IPS DF 6.9 (cell line): Measurements from ENCODE around the gene CXCL6.

Experiments used
- DNase-seq: peaks from one replicate; pipeline ENCODE4 v3.0.0-alpha.2; 2013; ENCODE audit warnings: low read depth, low spot score
- H3K27ac ChIP-seq: one replicate; pipeline ENCODE4 v1.5.1; 2013; ENCODE audit warnings: low read length, control low read depth
- H3K27me3 ChIP-seq: 2 replicates; pipeline ENCODE4 v1.6.1; 2013; ENCODE audit warnings: mild to moderate bottlenecking, low read length; ENCODE audit not compliant: control insufficient read depth, insufficient read depth
- H3K36me3 ChIP-seq: 2 replicates; pipeline ENCODE4 v1.6.1; 2013; ENCODE audit warnings: low read length; ENCODE audit not compliant: control insufficient read depth, insufficient read depth
- H3K4me1 ChIP-seq: 2 replicates; pipeline ENCODE4 v1.6.1; 2013; ENCODE audit warnings: low read length; ENCODE audit not compliant: control insufficient read depth, insufficient read depth
- H3K4me3 ChIP-seq: 2 replicates; pipeline ENCODE4 v1.5.1; 2013; ENCODE audit warnings: mild to moderate bottlenecking, low read length
- H3K9me3 ChIP-seq: 2 replicates; pipeline ENCODE4 v1.6.1; 2013; ENCODE audit warnings: low read length, inconsistent platforms; ENCODE audit not compliant: control insufficient read depth, insufficient read depth
- WGBS: extraction: QIAGEN DNeasy Blood & Tissue Kit; methylation state at CpG from one replicate; pipeline ENCODE4 v1.1.7; 2013; ENCODE audit warnings: mixed read lengths, missing lambda C conversion rate; ENCODE audit not compliant: insufficient read length, insufficient coverage; 5-methylcytosine and 5-hydroxymethylcytosine counted together

The CXCL6 gene

DNA sequence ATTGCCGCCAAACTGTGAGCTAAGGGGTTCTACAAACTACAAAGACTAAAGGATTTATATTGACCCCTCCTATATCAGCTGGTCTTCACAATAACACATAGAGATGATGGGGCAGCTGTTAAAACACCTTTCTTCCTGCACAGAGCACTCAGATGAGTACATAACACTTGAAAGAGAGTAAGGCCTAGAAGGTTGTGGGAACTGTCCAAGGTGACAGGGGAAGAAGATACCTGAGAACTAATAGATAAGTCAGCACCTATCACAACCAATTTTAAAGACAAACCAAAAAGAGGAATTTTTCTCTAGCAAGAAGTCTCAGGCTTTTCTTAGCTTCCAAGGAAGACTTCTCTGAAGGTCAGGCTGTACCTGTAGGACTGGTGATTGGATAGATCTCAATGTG is 19.1 kb upstream of the CXCL6 start:
- no peaks in the 10 kb centered on the region for H3K4me1 ChIP-seq

DNA sequence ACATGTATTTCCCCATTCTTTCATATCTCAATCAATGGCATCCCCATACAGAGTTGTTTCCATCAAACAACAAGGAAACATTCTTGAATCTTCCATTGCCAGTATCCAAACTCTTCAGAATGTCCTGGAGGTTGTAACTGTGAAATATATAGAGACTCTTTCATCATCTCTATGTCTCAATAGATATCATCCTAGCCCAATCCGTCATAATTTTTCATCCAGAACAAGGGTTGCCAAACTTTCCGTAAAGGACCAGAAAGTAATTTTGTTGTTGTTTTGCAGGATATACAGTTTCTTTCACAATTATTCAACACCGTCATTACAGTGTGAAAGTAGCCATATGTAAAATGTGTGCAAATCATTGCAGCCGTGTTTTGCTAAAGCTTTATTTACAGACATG is 15.2 kb upstream of the CXCL6 start:
- Histone ChIP-seq H3K4me3 (no peak overlapping the region), H3K4me1 (no peaks in the 10 kb centered on the region), H3K9me3 (no peaks in the 10 kb centered on the region), H3K27me3 (no peaks in the 10 kb centered on the region), H3K36me3 (no peaks in the 10 kb centered on the region), H3K27ac (no peak overlapping the region)
- DNase-seq: no peak
- no CpG with 5 or more reads among the region's 4 CpGs for WGBS

More for the DNA sequence above, 19.1 kb upstream of the CXCL6 start:
- no peaks in the 10 kb centered on the region for H3K36me3 ChIP-seq
- no peaks in the 10 kb centered on the region for H3K27me3 ChIP-seq
- no peak overlapping the region for H3K4me3 ChIP-seq
- DNase-seq: no peak
- no CpG with 5 or more reads among the region's 1 CpG for WGBS
- H3K27ac ChIP-seq: no peak overlapping the region
- H3K9me3 ChIP-seq: no peaks in the 10 kb centered on the region

DNA sequence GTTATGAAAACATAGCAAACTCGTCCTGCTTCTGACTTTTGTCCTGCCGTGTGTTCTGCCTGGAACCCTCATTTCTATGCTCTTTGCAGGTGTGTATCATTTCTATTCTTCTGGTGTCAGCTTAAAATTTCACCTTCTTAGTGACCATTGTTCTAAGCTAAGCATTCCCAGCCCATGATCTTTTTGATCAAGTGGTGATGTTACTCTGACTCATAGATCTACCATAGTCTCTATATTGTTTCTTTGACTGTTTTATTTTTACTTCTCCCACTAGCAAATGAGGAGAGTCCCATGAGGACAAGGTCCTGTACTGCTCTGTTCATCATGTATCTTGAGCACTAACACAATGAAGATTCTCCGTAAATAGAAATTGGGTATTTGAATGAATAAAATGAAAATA is 14.1 kb upstream of the CXCL6 start:
- no peak overlapping the region for H3K27ac ChIP-seq
- no peaks in the 10 kb centered on the region for H3K36me3 ChIP-seq
- H3K4me1 ChIP-seq: no peaks in the 10 kb centered on the region
- WGBS: no CpG with 5 or more reads among the region's 3 CpGs
- no peaks in the 10 kb centered on the region for H3K27me3 ChIP-seq
- no peaks in the 10 kb centered on the region for H3K9me3 ChIP-seq
- no peak overlapping the region for H3K4me3 ChIP-seq
- DNase-seq: no peak

DNA sequence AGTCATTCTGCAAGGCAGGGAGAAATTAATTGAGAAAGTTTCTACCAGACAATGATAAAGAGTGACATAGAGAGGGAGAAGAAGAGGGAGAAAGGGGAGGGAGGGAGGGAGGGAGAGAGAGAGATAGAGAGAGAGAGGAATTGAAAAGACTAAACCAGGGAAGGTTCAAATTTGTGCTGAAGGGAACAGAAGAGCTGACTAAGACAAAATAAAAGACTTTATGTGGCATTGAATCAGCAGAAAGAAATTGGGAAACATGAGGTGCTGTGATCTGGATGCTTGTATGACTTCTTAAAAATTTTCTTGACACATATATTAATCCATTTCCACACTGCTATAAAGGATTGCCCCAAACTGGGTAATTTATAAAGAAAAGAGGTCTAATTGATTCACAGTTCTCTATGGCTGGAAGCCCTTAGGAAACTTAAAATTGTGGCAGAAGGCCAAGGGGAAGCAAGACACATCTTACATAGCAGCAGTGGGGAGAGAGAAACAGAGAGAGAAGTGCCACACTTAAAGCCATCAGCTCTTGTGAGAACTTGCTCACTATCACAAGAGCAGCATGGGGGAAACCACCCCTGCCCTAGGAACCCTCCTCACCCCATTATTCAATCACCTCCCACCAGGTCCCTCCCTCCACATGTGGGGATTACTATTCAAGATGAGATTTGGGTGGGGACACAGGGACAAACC is 13.5 kb upstream of the CXCL6 start:
- no peaks in the 10 kb centered on the region for H3K27me3 ChIP-seq
- H3K27ac ChIP-seq: no peak overlapping the region
- no peaks in the 10 kb centered on the region for H3K9me3 ChIP-seq
- no peak overlapping the region for H3K4me3 ChIP-seq
- no peak for DNase-seq
- H3K36me3 ChIP-seq: no peaks in the 10 kb centered on the region
- H3K4me1 ChIP-seq: no peaks in the 10 kb centered on the region

DNA sequence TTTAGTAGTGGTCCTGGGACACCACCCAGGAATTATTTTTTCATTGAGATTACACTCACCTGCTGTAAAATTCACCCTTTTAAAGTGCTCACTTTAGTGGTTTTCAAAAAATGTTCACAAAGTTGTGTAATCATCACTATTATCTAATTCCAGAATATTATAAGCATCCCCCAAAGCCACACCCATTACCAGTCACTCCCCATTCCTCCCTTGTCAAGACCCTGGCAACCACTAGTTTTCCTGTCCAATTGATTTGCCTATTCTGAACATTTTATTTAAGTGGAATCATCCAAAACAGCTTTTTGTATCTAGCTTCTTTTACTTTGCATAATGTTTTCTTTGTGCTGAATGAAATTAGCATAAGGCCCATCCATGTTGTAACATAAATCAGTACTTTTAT is 12.7 kb upstream of the CXCL6 start:
- Histone ChIP-seq H3K27me3 (no peaks in the 10 kb centered on the region), H3K36me3 (no peaks in the 10 kb centered on the region)
- DNase-seq: no peak

DNA sequence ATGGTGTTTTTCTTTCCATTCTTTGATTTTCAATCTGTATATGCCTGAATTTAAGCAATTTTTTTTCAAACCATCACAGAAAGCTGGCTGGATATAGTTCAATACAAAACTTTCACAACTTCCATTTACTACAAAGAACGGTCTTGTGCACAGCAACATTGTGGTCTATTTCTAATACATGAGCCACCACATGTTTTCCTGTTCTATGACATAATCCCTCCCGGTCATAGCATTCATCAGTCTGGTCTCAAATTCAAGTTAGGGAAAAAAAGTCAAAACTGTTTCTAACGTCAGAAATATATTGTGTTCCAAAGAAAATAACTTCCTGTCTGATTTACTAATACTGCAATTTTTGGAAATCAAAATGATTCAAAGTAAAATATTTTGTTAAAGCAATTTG is 7.5 kb upstream of the CXCL6 start:
- Histone ChIP-seq H3K4me3 (no peak overlapping the region), H3K4me1 (no peaks in the 10 kb centered on the region), H3K9me3 (no peaks in the 10 kb centered on the region), H3K36me3 (no peaks in the 10 kb centered on the region), H3K27ac (no peak overlapping the region), H3K27me3 (no peaks in the 10 kb centered on the region)
- WGBS: no CpG with 5 or more reads among the region's 3 CpGs
- DNase-seq: no peak

More for the DNA sequence above, 12.7 kb upstream of the CXCL6 start:
- H3K4me1 ChIP-seq: no peaks in the 10 kb centered on the region
- H3K4me3 ChIP-seq: no peak overlapping the region
- H3K27ac ChIP-seq: no peak overlapping the region
- H3K9me3 ChIP-seq: no peaks in the 10 kb centered on the region

DNA sequence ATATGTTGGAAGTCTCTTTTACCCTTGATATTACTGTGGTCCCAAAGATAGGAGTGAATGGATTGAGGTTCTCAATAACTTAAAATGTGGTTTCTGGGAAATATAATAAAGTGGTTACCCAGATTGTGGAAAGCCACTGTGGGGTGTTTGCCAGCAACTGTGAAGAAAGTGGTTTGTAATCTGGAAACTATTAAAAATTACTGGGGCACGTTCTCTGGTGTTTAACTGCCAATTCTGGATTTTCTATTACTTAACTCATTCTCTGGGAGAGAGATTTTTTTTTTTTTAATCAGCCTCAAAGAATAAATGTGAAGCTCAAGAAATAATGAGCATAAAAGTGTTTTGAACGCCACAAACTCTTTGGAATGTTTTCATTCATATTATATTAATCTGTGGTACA is 4.9 kb upstream of the CXCL6 start:
- no peak overlapping the region for H3K4me3 ChIP-seq
- WGBS: no CpG with 5 or more reads among the region's 2 CpGs
- no peaks in the 10 kb centered on the region for H3K4me1 ChIP-seq
- H3K9me3 ChIP-seq: no peaks in the 10 kb centered on the region
- H3K36me3 ChIP-seq: no peaks in the 10 kb centered on the region
- H3K27me3 ChIP-seq: no peaks in the 10 kb centered on the region
- no peak overlapping the region for H3K27ac ChIP-seq
- DNase-seq: no peak

DNA sequence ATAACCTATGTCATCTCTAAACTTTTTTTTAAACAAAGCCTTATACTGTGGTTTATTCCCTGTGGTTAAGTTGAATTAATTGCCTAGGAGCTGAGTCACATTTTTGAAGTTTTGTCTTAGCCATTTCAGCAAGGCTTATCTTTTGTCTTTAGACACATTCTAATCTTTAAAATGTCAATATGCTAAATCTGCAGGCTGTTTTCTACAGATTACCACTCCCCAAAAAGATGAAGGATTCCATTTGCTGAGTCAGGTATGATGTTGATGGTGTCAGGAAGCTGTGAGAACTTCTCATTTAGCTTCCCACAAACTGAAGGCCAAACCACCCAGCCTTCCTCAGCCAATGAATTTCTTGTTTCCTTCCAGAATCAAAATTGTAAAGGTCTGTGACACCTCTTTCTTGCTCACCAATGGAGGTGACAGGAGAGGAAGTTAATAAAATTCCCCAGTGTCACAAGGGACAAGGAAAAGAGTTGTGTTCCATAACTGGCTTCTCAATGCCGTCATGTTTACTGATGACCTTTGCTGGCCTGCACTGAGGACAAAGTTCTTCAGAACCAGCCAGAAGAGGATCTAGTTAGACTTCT is 3.7 kb upstream of the CXCL6 start:
- H3K4me3 ChIP-seq: no peak overlapping the region
- H3K27ac ChIP-seq: no peak overlapping the region
- H3K9me3 ChIP-seq: no peaks in the 10 kb centered on the region
- WGBS: no CpG with 5 or more reads among the region's 1 CpG
- H3K27me3 ChIP-seq: no peaks in the 10 kb centered on the region
- H3K4me1 ChIP-seq: no peaks in the 10 kb centered on the region
- no peak for DNase-seq
- H3K36me3 ChIP-seq: no peaks in the 10 kb centered on the region

DNA sequence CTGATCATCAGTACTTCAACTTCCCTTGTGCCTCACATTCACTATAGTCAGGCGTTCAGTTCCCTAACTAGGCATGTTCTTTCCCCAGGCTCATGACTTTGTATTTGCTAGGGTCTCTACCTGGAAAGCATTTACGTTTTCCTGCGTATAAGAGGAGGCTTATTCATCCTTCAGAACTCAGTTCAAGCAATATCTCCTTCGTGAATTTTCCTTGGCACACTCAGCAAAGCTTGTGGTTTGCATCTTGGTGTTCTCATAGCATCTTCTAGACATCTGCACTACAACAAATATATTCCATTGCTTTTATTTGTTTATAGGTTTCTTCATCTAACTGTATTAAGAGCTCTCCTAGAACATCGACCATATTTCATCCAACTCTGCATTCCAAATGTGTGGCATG is 2.6 kb downstream of the CXCL6 start:
- Histone ChIP-seq H3K4me1 (no peaks in the 10 kb centered on the region), H3K4me3 (no peak overlapping the region), H3K9me3 (no peaks in the 10 kb centered on the region), H3K27me3 (no peaks in the 10 kb centered on the region), H3K36me3 (no peaks in the 10 kb centered on the region), H3K27ac (no peak overlapping the region)
- WGBS: no CpG with 5 or more reads among the region's 5 CpGs
- DNase-seq: no peak

DNA sequence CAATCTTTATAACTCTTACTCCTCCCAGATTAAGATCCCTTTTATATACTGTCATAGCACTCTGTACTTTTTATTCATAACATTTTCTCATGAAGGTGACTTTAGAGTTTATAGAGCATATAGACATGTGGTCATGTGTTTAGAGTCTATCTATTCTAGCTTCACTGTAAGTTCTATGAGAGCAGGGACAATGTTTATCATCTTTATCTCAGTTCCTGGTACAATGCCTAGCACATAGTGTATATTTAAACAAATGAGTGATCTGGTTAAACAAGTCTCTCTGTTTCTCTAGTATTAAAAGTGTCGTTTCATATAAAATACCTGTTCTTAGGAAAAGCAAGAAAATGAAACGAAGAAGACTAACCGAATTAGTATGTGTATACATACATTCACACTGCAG is 3.2 kb downstream of the CXCL6 start:
- Histone ChIP-seq H3K36me3 (no peaks in the 10 kb centered on the region), H3K27ac (no peak overlapping the region), H3K4me1 (no peaks in the 10 kb centered on the region), H3K4me3 (no peak overlapping the region), H3K9me3 (no peaks in the 10 kb centered on the region), H3K27me3 (no peaks in the 10 kb centered on the region)
- no peak for DNase-seq
- WGBS: no CpG with 5 or more reads among the region's 3 CpGs

DNA sequence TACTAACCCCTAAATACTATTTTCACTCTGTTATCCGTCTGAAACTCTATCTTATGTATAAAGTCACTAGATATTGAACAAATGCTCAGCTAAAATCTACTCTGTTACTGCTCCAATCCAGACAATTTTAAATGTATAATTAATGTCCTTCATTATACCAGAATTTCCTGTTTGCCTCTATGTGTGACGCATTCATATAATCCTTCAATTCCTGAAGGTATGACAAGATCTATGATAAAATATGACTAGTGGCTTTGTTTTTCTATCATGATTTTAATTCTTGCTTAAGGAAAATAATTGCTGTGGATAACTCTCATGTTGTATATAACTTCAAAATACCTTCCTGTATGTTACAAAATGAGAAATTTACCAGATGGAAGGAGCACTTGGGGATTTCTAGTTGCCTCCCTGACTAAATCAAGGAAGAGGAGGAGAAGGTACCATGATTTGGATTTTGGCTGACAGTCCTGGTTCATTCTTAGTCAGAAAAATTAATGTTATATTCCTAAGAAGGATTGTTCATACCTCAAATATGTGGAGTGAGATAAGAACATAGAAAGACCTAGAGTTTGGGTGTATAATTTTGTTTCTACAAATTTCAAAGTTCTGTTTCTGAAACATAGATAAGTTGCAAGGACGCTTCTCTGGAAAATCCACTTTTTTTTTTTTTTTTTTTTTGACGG is 4.9 kb downstream of the CXCL6 start:
- Histone ChIP-seq H3K9me3 (no peaks in the 10 kb centered on the region), H3K4me1 (no peaks in the 10 kb centered on the region), H3K27me3 (no peaks in the 10 kb centered on the region), H3K4me3 (no peak overlapping the region), H3K36me3 (no peaks in the 10 kb centered on the region), H3K27ac (no peak overlapping the region)
- DNase-seq: no peak
- no CpG with 5 or more reads among the region's 4 CpGs for WGBS
